HepG2 (cell line): Measurements from ENCODE around the gene WNK2. TPM values are rescaled to one million over a fixed set of nuclear protein-coding genes. Genes with fewer than 3 reads are reported as not detected.
A peak's percentile ranks its signal among the peaks of the same experiment; 100 is the strongest.

Source experiments
- ARNT ChIP-seq: fragments of 450-650 bp; IDR thresholded peaks from 2 replicates; pipeline ENCODE4 v1.6.1; 2017
- HHEX ChIP-seq: IDR thresholded peaks from 2 replicates; pipeline ENCODE4 v1.6.1; 2016; ENCODE audit warnings: control low read depth
- HOXA7 ChIP-seq: sonication (generic); formaldehyde crosslinking; IDR thresholded peaks from 2 replicates; pipeline ENCODE4 v1.8.1; 2022; ENCODE audit warnings: mild to moderate bottlenecking, missing genetic modification reagents, moderate library complexity
- KDM5B ChIP-seq: sonication (generic); formaldehyde crosslinking; IDR thresholded peaks from 2 replicates; pipeline ENCODE4 v1.4.0; 2020; ENCODE audit warnings: missing genetic modification reagents, mild to moderate bottlenecking, borderline replicate concordance
- MEF2D ChIP-seq: sonication (generic); formaldehyde crosslinking; IDR thresholded peaks from 2 replicates; pipeline ENCODE4 v1.5.1; 2020; ENCODE audit warnings: mild to moderate bottlenecking, missing genetic modification reagents
- MIER2 ChIP-seq: IDR thresholded peaks from 2 replicates; pipeline ENCODE4 v1.6.1; 2016; ENCODE audit warnings: missing biosample characterization, missing genetic modification reagents
- PAWR ChIP-seq: sonication (generic); formaldehyde crosslinking; IDR thresholded peaks from 2 replicates; pipeline ENCODE4 v1.4.0; 2020; ENCODE audit warnings: missing genetic modification reagents, mild to moderate bottlenecking, borderline replicate concordance
- PHF5A ChIP-seq: IDR thresholded peaks from one replicate; pipeline ENCODE4 v1.6.1; 2018; ENCODE audit warnings: low read depth, missing genetic modification reagents; ENCODE audit not compliant: unreplicated experiment
- POLR2AphosphoS5 ChIP-seq: IDR thresholded peaks from 2 replicates; pipeline ENCODE4 v1.6.1; 2012; ENCODE audit warnings: low read depth, low read length
- SMYD3 ChIP-seq: sonication (generic); formaldehyde crosslinking; IDR thresholded peaks from 2 replicates; pipeline ENCODE4 v1.8.1; 2023; ENCODE audit warnings: mild to moderate bottlenecking, missing genetic modification reagents
- SNAPC2 ChIP-seq: sonication (generic); formaldehyde crosslinking; IDR thresholded peaks from 2 replicates; pipeline ENCODE4 v1.8.1; 2022; ENCODE audit warnings: mild to moderate bottlenecking, missing genetic modification reagents
- SP4 ChIP-seq: sonication (generic); formaldehyde crosslinking; IDR thresholded peaks from 2 replicates; pipeline ENCODE4 v1.8.1; 2023; ENCODE audit warnings: mild to moderate bottlenecking, missing genetic modification reagents
- TGIF2 ChIP-seq: IDR thresholded peaks from 2 replicates; pipeline ENCODE4 v1.6.1; 2016; ENCODE audit warnings: control low read depth, missing compliant biosample characterization
- U2AF1 ChIP-seq: fragments of 200-400 bp; formaldehyde crosslinking; optimal IDR thresholded peaks from 2 replicates; pipeline ENCODE3; 2017; ENCODE audit warnings: mild to moderate bottlenecking, low read depth, low read length
- ZNF20 ChIP-seq: sonication (generic); formaldehyde crosslinking; IDR thresholded peaks from 2 replicates; pipeline ENCODE4 v1.4.0; 2020; ENCODE audit warnings: mild to moderate bottlenecking, moderate library complexity, missing genetic modification reagents
- ZNF619 ChIP-seq: sonication (generic); formaldehyde crosslinking; IDR thresholded peaks from 2 replicates; pipeline ENCODE4 v1.4.0; 2020; ENCODE audit warnings: mild to moderate bottlenecking, missing genetic modification reagents
- ZNF713 ChIP-seq: sonication (generic); formaldehyde crosslinking; IDR thresholded peaks from 2 replicates; pipeline ENCODE4 v1.4.0; 2020; ENCODE audit warnings: mild to moderate bottlenecking, missing genetic modification reagents
- ZNF879 ChIP-seq: sonication (generic); formaldehyde crosslinking; IDR thresholded peaks from 2 replicates; pipeline ENCODE4 v1.8.1; 2023; ENCODE audit warnings: missing genetic modification reagents
- polyA plus RNA-seq, 8 experiments: library from polyadenylated mRNA; depleted of rRNA in 3 of 8; stranded (reverse) in 7 of 8; unstranded in 1 of 8; fragments of >200 nt; fragmentation: Illumina TruSeq in 4 of 8; extraction: Trizol in 4 of 8; gene quantifications; 2 replicates each; pipeline versions ENCODE4 v1.2.1 to v1.2.3, GENCODE V29; 2011 to 2016; ENCODE audit warnings: low read depth in 4 of 8, missing spikeins in 1 of 8, mixed read lengths in 1 of 8; ENCODE audit not compliant: insufficient read depth in 1 of 8
- total RNA-seq, 5 experiments: library from RNA; depleted of rRNA; stranded (reverse); fragments of >200 nt; fragmentation: Illumina TruSeq; extraction: Trizol; gene quantifications; 2 replicates each; pipeline ENCODE4 v1.2.3, GENCODE V29; 2016; ENCODE audit warnings: low read depth in 1 of 5
- TF ChIP-seq, protein P1 (sequence below): IDR thresholded peaks from 2 replicates; pipeline ENCODE4 v1.4.0; 2020; ENCODE audit warnings: mild to moderate bottlenecking, missing genetic modification reagents
- TF ChIP-seq, protein P2 (sequence below): sonication (generic); formaldehyde crosslinking; IDR thresholded peaks from 2 replicates; pipeline ENCODE4 v1.4.0; 2020; ENCODE audit warnings: missing genetic modification reagents, borderline replicate concordance
- TF ChIP-seq, protein P3 (sequence below): sonication (generic); formaldehyde crosslinking; IDR thresholded peaks from 2 replicates; pipeline ENCODE4 v1.4.0; 2020; ENCODE audit warnings: missing genetic modification reagents

The WNK2 gene
- total and polyA plus RNA-seq, 2 of the 13 experiments (the other 11 are each of a cell fraction or from before 2014, with no cell fraction given): 10.5 to 12.0 TPM

DNA sequence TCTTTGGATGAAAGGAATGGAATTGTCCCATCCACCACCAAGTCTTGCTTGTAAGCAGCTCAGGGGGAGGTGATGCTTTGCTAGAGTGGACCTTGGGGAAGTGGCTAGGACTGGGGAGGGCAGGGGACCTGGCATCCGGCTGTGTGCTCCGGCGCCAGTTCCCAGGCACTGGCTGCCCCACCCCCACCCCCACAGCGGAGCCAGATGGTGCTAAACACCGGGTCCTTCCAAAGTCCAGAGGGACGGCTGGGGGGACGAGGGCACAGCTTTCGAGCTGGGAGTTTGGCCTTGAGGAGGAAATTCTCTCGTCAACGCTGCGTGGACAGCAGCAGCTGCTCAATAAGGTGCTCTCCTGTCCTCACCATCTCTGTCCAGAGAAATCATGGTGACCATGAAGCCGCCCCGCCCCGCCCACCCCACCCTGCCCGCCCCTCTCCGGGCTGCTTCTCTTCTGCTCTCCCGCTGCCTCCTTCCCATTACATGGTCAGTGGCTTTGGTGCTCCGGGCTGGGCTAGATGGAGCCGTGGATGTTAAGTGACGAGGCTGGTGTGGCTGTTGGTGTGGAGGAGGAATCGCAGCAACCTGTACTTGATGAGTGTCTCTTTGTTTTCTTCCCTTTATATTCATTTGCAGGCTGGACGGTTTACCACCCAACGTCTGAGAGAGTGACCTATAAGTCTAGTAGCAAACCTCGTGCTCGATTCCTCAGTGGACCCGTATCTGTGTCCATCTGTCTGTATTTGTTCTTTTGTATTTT lies 115.7 kb downstream of the WNK2 start (continued):
- TF ChIP-seq ZNF713 (CRISPR knock-in tag) (no peak; the same call in 1 of the 2 replicates), ZNF619 (CRISPR knock-in tag) (no peak), POLR2AphosphoS5 (peak; percentile 53; the same call in 1 of the 2 replicates), PHF5A (CRISPR knock-in tag) (peak; percentile 91), SNAPC2 (CRISPR knock-in tag) (0 out of 2 replicates have a peak, but pooled peaks have one; percentile 52), HHEX (CRISPR knock-in tag) (no peak), SMYD3 (no peak), MIER2 (CRISPR knock-in tag) (0 out of 2 replicates have a peak, but pooled peaks have one; percentile 32), TGIF2 (CRISPR knock-in tag) (no peak), SP4 (CRISPR knock-in tag) (0 out of 2 replicates have a peak, but pooled peaks have one; percentile 22), HOXA7 (CRISPR knock-in tag) (no peak), KDM5B (CRISPR knock-in tag) (peak; percentile 64), U2AF1 (no peak), MEF2D (CRISPR knock-in tag) (peak; percentile 86), PAWR (CRISPR knock-in tag) (no peak), ZNF20 (CRISPR knock-in tag) (no peak), ARNT (no peak), ZNF879 (CRISPR knock-in tag) (no peak)
- TF ChIP-seq, protein P1, sequence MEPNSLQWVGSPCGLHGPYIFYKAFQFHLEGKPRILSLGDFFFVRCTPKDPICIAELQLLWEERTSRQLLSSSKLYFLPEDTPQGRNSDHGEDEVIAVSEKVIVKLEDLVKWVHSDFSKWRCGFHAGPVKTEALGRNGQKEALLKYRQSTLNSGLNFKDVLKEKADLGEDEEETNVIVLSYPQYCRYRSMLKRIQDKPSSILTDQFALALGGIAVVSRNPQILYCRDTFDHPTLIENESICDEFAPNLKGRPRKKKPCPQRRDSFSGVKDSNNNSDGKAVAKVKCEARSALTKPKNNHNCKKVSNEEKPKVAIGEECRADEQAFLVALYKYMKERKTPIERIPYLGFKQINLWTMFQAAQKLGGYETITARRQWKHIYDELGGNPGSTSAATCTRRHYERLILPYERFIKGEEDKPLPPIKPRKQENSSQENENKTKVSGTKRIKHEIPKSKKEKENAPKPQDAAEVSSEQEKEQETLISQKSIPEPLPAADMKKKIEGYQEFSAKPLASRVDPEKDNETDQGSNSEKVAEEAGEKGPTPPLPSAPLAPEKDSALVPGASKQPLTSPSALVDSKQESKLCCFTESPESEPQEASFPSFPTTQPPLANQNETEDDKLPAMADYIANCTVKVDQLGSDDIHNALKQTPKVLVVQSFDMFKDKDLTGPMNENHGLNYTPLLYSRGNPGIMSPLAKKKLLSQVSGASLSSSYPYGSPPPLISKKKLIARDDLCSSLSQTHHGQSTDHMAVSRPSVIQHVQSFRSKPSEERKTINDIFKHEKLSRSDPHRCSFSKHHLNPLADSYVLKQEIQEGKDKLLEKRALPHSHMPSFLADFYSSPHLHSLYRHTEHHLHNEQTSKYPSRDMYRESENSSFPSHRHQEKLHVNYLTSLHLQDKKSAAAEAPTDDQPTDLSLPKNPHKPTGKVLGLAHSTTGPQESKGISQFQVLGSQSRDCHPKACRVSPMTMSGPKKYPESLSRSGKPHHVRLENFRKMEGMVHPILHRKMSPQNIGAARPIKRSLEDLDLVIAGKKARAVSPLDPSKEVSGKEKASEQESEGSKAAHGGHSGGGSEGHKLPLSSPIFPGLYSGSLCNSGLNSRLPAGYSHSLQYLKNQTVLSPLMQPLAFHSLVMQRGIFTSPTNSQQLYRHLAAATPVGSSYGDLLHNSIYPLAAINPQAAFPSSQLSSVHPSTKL (CRISPR knock-in tag): peak; percentile 88
- TF ChIP-seq, protein P2, sequence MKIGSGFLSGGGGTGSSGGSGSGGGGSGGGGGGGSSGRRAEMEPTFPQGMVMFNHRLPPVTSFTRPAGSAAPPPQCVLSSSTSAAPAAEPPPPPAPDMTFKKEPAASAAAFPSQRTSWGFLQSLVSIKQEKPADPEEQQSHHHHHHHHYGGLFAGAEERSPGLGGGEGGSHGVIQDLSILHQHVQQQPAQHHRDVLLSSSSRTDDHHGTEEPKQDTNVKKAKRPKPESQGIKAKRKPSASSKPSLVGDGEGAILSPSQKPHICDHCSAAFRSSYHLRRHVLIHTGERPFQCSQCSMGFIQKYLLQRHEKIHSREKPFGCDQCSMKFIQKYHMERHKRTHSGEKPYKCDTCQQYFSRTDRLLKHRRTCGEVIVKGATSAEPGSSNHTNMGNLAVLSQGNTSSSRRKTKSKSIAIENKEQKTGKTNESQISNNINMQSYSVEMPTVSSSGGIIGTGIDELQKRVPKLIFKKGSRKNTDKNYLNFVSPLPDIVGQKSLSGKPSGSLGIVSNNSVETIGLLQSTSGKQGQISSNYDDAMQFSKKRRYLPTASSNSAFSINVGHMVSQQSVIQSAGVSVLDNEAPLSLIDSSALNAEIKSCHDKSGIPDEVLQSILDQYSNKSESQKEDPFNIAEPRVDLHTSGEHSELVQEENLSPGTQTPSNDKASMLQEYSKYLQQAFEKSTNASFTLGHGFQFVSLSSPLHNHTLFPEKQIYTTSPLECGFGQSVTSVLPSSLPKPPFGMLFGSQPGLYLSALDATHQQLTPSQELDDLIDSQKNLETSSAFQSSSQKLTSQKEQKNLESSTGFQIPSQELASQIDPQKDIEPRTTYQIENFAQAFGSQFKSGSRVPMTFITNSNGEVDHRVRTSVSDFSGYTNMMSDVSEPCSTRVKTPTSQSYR (CRISPR knock-in tag): peak; percentile 97
- TF ChIP-seq, protein P3, sequence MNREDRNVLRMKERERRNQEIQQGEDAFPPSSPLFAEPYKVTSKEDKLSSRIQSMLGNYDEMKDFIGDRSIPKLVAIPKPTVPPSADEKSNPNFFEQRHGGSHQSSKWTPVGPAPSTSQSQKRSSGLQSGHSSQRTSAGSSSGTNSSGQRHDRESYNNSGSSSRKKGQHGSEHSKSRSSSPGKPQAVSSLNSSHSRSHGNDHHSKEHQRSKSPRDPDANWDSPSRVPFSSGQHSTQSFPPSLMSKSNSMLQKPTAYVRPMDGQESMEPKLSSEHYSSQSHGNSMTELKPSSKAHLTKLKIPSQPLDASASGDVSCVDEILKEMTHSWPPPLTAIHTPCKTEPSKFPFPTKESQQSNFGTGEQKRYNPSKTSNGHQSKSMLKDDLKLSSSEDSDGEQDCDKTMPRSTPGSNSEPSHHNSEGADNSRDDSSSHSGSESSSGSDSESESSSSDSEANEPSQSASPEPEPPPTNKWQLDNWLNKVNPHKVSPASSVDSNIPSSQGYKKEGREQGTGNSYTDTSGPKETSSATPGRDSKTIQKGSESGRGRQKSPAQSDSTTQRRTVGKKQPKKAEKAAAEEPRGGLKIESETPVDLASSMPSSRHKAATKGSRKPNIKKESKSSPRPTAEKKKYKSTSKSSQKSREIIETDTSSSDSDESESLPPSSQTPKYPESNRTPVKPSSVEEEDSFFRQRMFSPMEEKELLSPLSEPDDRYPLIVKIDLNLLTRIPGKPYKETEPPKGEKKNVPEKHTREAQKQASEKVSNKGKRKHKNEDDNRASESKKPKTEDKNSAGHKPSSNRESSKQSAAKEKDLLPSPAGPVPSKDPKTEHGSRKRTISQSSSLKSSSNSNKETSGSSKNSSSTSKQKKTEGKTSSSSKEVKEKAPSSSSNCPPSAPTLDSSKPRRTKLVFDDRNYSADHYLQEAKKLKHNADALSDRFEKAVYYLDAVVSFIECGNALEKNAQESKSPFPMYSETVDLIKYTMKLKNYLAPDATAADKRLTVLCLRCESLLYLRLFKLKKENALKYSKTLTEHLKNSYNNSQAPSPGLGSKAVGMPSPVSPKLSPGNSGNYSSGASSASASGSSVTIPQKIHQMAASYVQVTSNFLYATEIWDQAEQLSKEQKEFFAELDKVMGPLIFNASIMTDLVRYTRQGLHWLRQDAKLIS (CRISPR knock-in tag): no peak
